Liver (tissue), 9 donors: Measurements from ENCODE around the gene FADS6. TPM values are rescaled to one million over a fixed set of nuclear protein-coding genes. Genes with fewer than 3 reads are reported as not detected.

Experiments used
- DNase-seq: peaks from one replicate; pipeline ENCODE4 v3.0.0-alpha.2; 2017; ENCODE audit warnings: low spot score
- H3K27ac ChIP-seq, 2 donors: one replicate each; pipeline ENCODE4 v1.7.0; 2013; ENCODE audit warnings: inconsistent platforms in 2 of 2, low read length in 2 of 2, control low read depth in 1 of 2, low read depth in 1 of 2, mild to moderate bottlenecking in 1 of 2
- H3K27me3 ChIP-seq, 4 donors: one replicate each; pipeline versions ENCODE4 v1.6.1 to v1.7.0; 2013; ENCODE audit warnings: low read length in 3 of 4, inconsistent platforms in 1 of 4, mild to moderate bottlenecking in 1 of 4, moderate library complexity in 1 of 4; ENCODE audit not compliant: control insufficient read depth in 4 of 4, insufficient read depth in 4 of 4
- H3K36me3 ChIP-seq, 4 donors: one replicate each; pipeline versions ENCODE4 v1.6.1 to v1.7.0; 2013; ENCODE audit warnings: low read length in 3 of 4, mild to moderate bottlenecking in 3 of 4, low read depth in 1 of 4, moderate library complexity in 1 of 4; ENCODE audit not compliant: control insufficient read depth in 4 of 4, insufficient read depth in 3 of 4
- H3K4me1 ChIP-seq, 4 donors: one replicate each; pipeline versions ENCODE4 v1.6.1 to v1.7.0; 2013; ENCODE audit warnings: low read length in 3 of 4, mild to moderate bottlenecking in 3 of 4, moderate library complexity in 1 of 4; ENCODE audit not compliant: control insufficient read depth in 4 of 4, insufficient read depth in 4 of 4
- H3K4me3 ChIP-seq, 3 donors: one replicate each; pipeline versions ENCODE4 v1.6.1 to v1.7.0; 2013; ENCODE audit warnings: low read length in 3 of 3, control low read depth in 1 of 3, low read depth in 1 of 3, mild to moderate bottlenecking in 1 of 3
- H3K9ac ChIP-seq, 2 donors: one replicate each; pipeline ENCODE4 v1.7.0; 2013; ENCODE audit warnings: low read length in 2 of 2, mild to moderate bottlenecking in 2 of 2, moderate library complexity in 2 of 2, control low read depth in 1 of 2, low read depth in 1 of 2
- H3K9me3 ChIP-seq, 4 donors: one replicate each; pipeline versions ENCODE4 v1.6.1 to v1.7.0; 2013; ENCODE audit warnings: low read length in 3 of 4; ENCODE audit not compliant: control insufficient read depth in 4 of 4
- ATF3 ChIP-seq: IDR thresholded peaks from 2 replicates; pipeline ENCODE4 v1.6.1; 2016; ENCODE audit warnings: antibody characterized with exemption
- CTCF ChIP-seq: fragments of 150-350 bp; IDR thresholded peaks from 2 replicates; pipeline ENCODE4 v1.5.1; 2017; ENCODE audit warnings: improper control_type of control experiment, low read depth, low read length; ENCODE audit not compliant: missing input control
- EGR1 ChIP-seq, 2 donors: IDR thresholded peaks; 2 replicates each; pipeline ENCODE4 v1.6.1; 2016 to 2018; ENCODE audit warnings: antibody characterized with exemption in 2 of 2, low read depth in 2 of 2
- FOXA1 ChIP-seq: IDR thresholded peaks from 2 replicates; pipeline ENCODE4 v1.6.1; 2016; ENCODE audit warnings: antibody characterized with exemption
- FOXA2 ChIP-seq: IDR thresholded peaks from 2 replicates; pipeline ENCODE4 v1.6.1; 2016; ENCODE audit warnings: antibody characterized with exemption
- GABPA ChIP-seq, 2 donors: IDR thresholded peaks in 1 of 2; conservative IDR thresholded peaks in 1 of 2; 2 replicates each; pipeline ENCODE4 v1.6.1; 2016; ENCODE audit warnings: antibody characterized with exemption in 2 of 2, mild to moderate bottlenecking in 1 of 2, moderate library complexity in 1 of 2
- HNF4A ChIP-seq, 2 donors: conservative IDR thresholded peaks; 2 replicates each; pipeline ENCODE4 v1.6.1; 2016; ENCODE audit warnings: antibody characterized with exemption in 2 of 2, mild to moderate bottlenecking in 2 of 2
- HNF4G ChIP-seq: IDR thresholded peaks from 2 replicates; pipeline ENCODE4 v1.6.1; 2016; ENCODE audit warnings: antibody characterized with exemption
- JUND ChIP-seq, 2 donors: IDR thresholded peaks; 2 replicates each; pipeline ENCODE4 v1.6.1; 2016; ENCODE audit warnings: antibody characterized with exemption in 2 of 2
- MAX ChIP-seq: IDR thresholded peaks from 2 replicates; pipeline ENCODE4 v1.6.1; 2016; ENCODE audit warnings: antibody characterized with exemption
- NR2F2 ChIP-seq: IDR thresholded peaks from 2 replicates; pipeline ENCODE4 v1.6.1; 2016; ENCODE audit warnings: antibody characterized with exemption
- RAD21 ChIP-seq, 2 donors: IDR thresholded peaks; 2 replicates each; pipeline ENCODE4 v1.6.1; 2016; ENCODE audit warnings: antibody characterized with exemption in 2 of 2, mild to moderate bottlenecking in 2 of 2
- REST ChIP-seq: IDR thresholded peaks from 2 replicates; pipeline ENCODE4 v1.6.1; 2016; ENCODE audit warnings: antibody characterized with exemption, mild to moderate bottlenecking
- RXRA ChIP-seq, 2 donors: IDR thresholded peaks; 2 replicates each; pipeline ENCODE4 v1.6.1; 2017 to 2018; ENCODE audit warnings: antibody characterized with exemption in 2 of 2, mild to moderate bottlenecking in 1 of 2
- TAF1 ChIP-seq: conservative IDR thresholded peaks from 2 replicates; pipeline ENCODE4 v1.6.1; 2016; ENCODE audit warnings: antibody characterized with exemption, mild to moderate bottlenecking
- YY1 ChIP-seq: IDR thresholded peaks from 2 replicates; pipeline ENCODE4 v1.6.1; 2016; ENCODE audit warnings: antibody characterized with exemption, mild to moderate bottlenecking
- ZBTB33 ChIP-seq: IDR thresholded peaks from 2 replicates; pipeline ENCODE4 v1.6.1; 2016; ENCODE audit warnings: antibody characterized with exemption
- WGBS: extraction: QIAGEN DNeasy Blood & Tissue Kit; methylation state at CpG from one replicate; pipeline ENCODE4 v1.1.7; 2013; 5-methylcytosine and 5-hydroxymethylcytosine counted together
- polyA plus RNA-seq, 2 donors: library from polyadenylated mRNA; stranded (reverse) in 1 of 2; unstranded in 1 of 2; fragments of 200-250 nt in 1 of 2; fragments of >200 nt in 1 of 2; fragmentation: Nextera tagmentation in 1 of 2; extraction: Ambion mirVana in 1 of 2; gene quantifications; one replicate each; pipeline versions ENCODE4 v1.2.1 to v1.2.3, GENCODE V29; 2013 to 2015
- total RNA-seq, 2 donors: library from RNA; depleted of rRNA; stranded (reverse); fragments of >200 nt; gene quantifications; one replicate each; pipeline ENCODE4 v1.2.3, GENCODE V29; 2014
- donor health status: healthy.
- donor health status: healthy.
- donor health status: healthy.
- donor health status: healthy.
- donor health status: healthy.

Gene FADS6
- total and polyA plus RNA-seq, 4 donors, result 2.1 to 7.1 (median 4.2) TPM; not detected in 1

- Histone ChIP-seq H3K9ac (no peak overlapping the region), H3K36me3 (peaks cover 0 to 14% (median 4%) of the 10 kb centered on the region in 4 donors), H3K9me3 (no peaks in the 10 kb centered on the region), H3K4me3 (no peak overlapping the region), H3K27me3 (no peaks in the 10 kb centered on the region), H3K27ac (no peak overlapping the region), H3K4me1 (peaks cover 0 to 7% (median 5%) of the 10 kb centered on the region in 4 donors)
- WGBS, result 96% methylated on average over 9 of the region's 9 CpGs
- no peak for DNase-seq
- TF ChIP-seq FOXA2, result no peak
- no peak for TF ChIP-seq RAD21 (IDR thresholded peaks at IDR 0.05)
- TF ChIP-seq HNF4A (conservative IDR thresholded peaks at IDR 0.05), result no peak
- no peak for TF ChIP-seq REST
- no peak for TF ChIP-seq NR2F2
These were observed 55.2 kb downstream of the FADS6 start for GRCh38 chr17:74838274-74838673.

- TF ChIP-seq RAD21 (IDR thresholded peaks at IDR 0.05) (no peak), ZBTB33 (no peak), NR2F2 (no peak), FOXA1 (no peak), FOXA2 (no peak)
- Histone ChIP-seq H3K9ac (no peak overlapping the region), H3K9me3 (no peaks in the 10 kb centered on the region), H3K27ac (no peak overlapping the region), H3K27me3 (no peaks in the 10 kb centered on the region), H3K4me3 (no peak overlapping the region), H3K4me1 (no peaks in the 10 kb centered on the region), H3K36me3 (peaks cover 0 to 14% (median 4%) of the 10 kb centered on the region in 4 donors)
- WGBS, result 96% methylated on average over 19 of the region's 19 CpGs
- DNase-seq, result no peak
These were observed 56.6 kb downstream of the FADS6 start for GRCh38 chr17:74836691-74837467.

GRCh38 chr17:74836191-74836590, 57.2 kb downstream of the FADS6 start:
- H3K9ac ChIP-seq, result no peak overlapping the region
- peaks cover 0 to 14% (median 4%) of the 10 kb centered on the region in 4 donors for H3K36me3 ChIP-seq
- H3K27ac ChIP-seq, result no peak overlapping the region
- no peaks in the 10 kb centered on the region for H3K27me3 ChIP-seq
- H3K4me1 ChIP-seq, result no peaks in the 10 kb centered on the region
- WGBS, result 96% methylated on average over 26 of the region's 26 CpGs
- H3K4me3 ChIP-seq, result no peak overlapping the region
- no peaks in the 10 kb centered on the region for H3K9me3 ChIP-seq
- no peak for DNase-seq
- TF ChIP-seq RAD21 (IDR thresholded peaks at IDR 0.05) (no peak), YY1 (no peak), HNF4A (conservative IDR thresholded peaks at IDR 0.05) (no peak), ATF3 (no peak), GABPA (IDR thresholded peaks at IDR 0.05 in 1 of 2, conservative IDR thresholded peaks at IDR 0.05 in 1 of 2) (no peak), CTCF (no peak), FOXA2 (no peak), JUND (IDR thresholded peaks at IDR 0.05) (no peak), FOXA1 (no peak), TAF1 (no peak), MAX (no peak), ZBTB33 (no peak), HNF4G (no peak), EGR1 (IDR thresholded peaks at IDR 0.05; ENCODE audit: low read depth in 2 of 2) (no peak), RXRA (IDR thresholded peaks at IDR 0.05) (no peak)
